GM12875 (cell line): Measurements from ENCODE around the gene ENOX1.

Experiments
- H3K4me3 ChIP-seq: one replicate; pipeline ENCODE4 v1.5.1; 2011; ENCODE audit warnings: low read depth, low read length, control low read depth
- TF ChIP-seq, protein P1 (sequence below): IDR thresholded peaks from 2 replicates; pipeline ENCODE4 v1.5.1; 2011; ENCODE audit warnings: low read depth, mild to moderate bottlenecking, control low read depth, inconsistent platforms, low read length, moderate library complexity, borderline replicate concordance; ENCODE audit not compliant: insufficient read depth

Gene ENOX1

DNA sequence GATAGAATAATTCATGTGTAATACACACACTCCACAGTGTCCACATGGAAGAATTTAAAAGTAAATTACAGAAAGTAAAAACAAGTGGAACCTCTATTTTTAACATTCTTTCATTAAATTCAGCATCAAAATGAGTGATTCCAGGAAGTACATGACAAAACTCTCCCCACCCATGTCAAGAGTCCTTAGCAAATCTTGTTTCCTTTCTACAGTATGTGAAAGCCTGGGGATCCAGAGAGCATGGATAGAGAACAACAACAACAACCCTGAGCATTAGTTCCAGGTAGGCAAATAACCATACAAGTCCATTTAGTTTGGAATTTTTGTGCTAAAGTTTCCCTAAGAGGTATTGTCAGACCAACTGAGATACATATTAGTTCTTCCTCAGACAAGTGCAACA is 267.9 kb downstream of the ENOX1 start:
- H3K4me3 ChIP-seq: no peak overlapping the region
- TF ChIP-seq, protein P1, sequence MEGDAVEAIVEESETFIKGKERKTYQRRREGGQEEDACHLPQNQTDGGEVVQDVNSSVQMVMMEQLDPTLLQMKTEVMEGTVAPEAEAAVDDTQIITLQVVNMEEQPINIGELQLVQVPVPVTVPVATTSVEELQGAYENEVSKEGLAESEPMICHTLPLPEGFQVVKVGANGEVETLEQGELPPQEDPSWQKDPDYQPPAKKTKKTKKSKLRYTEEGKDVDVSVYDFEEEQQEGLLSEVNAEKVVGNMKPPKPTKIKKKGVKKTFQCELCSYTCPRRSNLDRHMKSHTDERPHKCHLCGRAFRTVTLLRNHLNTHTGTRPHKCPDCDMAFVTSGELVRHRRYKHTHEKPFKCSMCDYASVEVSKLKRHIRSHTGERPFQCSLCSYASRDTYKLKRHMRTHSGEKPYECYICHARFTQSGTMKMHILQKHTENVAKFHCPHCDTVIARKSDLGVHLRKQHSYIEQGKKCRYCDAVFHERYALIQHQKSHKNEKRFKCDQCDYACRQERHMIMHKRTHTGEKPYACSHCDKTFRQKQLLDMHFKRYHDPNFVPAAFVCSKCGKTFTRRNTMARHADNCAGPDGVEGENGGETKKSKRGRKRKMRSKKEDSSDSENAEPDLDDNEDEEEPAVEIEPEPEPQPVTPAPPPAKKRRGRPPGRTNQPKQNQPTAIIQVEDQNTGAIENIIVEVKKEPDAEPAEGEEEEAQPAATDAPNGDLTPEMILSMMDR: no peak

DNA sequence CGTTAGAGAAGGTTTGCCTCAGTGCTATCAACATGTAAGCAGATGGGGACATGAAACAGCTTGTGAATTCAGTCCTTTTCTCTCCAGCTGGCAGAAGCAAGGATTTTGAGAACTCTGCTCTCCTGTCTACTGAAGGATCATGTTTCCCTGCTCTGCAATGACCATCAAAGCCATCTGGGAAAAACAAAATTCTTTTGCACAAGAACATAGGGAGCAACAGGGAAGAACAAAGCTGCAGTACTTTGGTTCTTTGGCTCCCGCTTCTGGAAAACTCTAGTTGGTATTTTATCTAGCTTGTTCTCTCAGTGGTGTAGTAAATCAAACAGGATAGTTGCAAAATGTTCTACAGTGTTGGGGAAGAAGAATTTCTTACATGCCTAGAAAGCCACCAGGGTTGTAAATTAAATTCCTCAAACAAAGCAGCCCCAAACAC is 270.4 kb downstream of the ENOX1 start:
- H3K4me3 ChIP-seq: no peak overlapping the region
- TF ChIP-seq, protein P1: no peak

DNA sequence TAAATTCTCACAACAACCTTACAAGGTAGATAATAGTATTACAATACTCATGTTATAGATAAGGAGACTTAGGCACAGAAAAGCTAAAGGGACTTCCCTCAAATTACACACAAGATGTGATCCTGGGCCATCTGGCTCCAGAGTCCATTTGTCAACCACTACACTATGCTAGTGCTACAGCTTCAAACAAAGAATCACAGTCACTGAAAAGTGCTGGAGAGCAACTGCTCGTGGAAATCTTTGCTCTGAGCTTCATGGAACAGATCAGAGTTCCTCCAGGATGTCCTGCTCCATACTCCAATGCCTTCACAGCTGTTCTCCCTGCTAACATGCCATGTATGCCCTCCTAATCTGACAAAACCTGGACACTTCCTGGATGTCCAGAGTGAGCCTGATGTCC is 271.2 kb downstream of the ENOX1 start:
- TF ChIP-seq, protein P1: no peak
- no peak overlapping the region for H3K4me3 ChIP-seq

DNA sequence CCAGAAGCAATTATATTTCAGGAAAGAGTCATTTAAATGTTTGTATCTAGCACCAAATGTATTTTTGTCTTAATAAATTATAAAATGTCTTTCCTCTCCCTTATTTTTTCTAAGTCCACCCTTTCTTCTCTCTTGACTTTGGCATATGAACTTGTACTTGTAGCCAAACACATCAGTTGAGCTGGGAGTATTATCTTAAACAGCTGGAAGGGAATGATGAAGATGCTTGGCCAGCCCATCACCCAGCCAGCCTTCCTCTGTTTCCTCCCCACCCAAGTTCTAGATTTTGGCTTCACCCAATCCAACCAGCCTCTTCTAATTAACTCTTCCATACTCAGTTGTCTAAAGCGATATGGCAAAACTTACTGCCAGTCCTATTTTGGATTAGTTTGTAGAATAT is 272.5 kb downstream of the ENOX1 start:
- TF ChIP-seq, protein P1: no peak
- no peak overlapping the region for H3K4me3 ChIP-seq

DNA sequence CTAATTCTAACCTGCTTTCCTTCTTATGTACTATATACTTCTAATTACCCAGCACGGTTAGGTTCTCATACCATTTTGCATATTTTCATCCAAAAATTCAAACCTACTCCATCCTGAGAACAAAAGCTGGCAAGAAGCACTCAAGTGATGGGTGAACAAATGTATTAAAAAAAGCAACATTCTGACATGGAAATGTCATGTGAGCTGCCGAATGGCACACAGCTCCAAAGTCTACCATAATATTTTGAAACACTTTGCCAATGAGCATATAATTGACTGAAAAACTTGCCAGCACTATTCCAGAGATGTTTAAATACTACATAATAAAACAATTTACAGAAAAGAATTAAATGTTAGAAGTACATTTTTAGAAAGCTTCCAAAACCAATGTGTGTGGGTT is 274.6 kb downstream of the ENOX1 start:
- no peak overlapping the region for H3K4me3 ChIP-seq
- TF ChIP-seq, protein P1: no peak

- H3K4me3 ChIP-seq: no peak overlapping the region
These were observed 275.5 kb downstream of the ENOX1 start for GRCh38 chr13:43510956-43511901.

DNA sequence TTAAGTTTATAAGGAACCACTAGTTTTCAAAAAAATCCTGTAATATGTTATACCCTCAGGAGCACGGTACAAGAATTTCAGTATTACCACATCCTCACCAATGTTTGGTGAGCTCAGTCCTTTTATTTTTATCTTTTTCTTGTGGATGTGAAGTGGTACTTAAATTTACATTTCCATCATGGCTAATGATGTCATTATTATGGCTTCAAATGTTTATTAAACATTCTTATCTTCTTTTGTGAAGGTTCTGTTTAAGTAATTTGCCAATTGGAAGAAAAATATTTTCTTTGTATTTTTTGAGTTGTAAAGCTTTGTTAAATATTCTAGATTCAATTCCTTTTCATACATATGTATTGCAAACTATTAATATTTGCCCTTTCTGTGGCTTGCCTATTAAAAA is 291.0 kb downstream of the ENOX1 start:
- no peak overlapping the region for H3K4me3 ChIP-seq
- TF ChIP-seq, protein P1: no peak

More at GRCh38 chr13:43510956-43511901, 275.5 kb downstream of the ENOX1 start:
- TF ChIP-seq, protein P1: no peak
